Duodenal mucosa (tissue), 2 donors: Measurements from ENCODE around the gene PLEKHG1.

Source experiments
- H3K27ac ChIP-seq: one replicate; pipeline ENCODE4 v1.7.0; 2013; ENCODE audit warnings: low read depth, low read length
- H3K27me3 ChIP-seq, 2 donors: one replicate each; pipeline ENCODE4 v1.7.0; 2013; ENCODE audit warnings: low read length in 2 of 2, control low read depth in 1 of 2; ENCODE audit not compliant: insufficient read depth in 2 of 2, control insufficient read depth in 1 of 2
- H3K36me3 ChIP-seq, 2 donors: one replicate each; pipeline ENCODE4 v1.7.0; 2013; ENCODE audit warnings: low read length in 2 of 2, control low read depth in 1 of 2; ENCODE audit not compliant: insufficient read depth in 2 of 2, control insufficient read depth in 1 of 2
- H3K4me1 ChIP-seq, 2 donors: one replicate each; pipeline ENCODE4 v1.7.0; 2013; ENCODE audit warnings: low read length in 2 of 2, control low read depth in 1 of 2; ENCODE audit not compliant: insufficient read depth in 2 of 2, control insufficient read depth in 1 of 2
- H3K4me3 ChIP-seq, 2 donors: one replicate each; pipeline ENCODE4 v1.7.0; 2013; ENCODE audit warnings: low read length in 2 of 2, low read depth in 1 of 2
- H3K9ac ChIP-seq, 2 donors: one replicate each; pipeline ENCODE4 v1.7.0; 2013; ENCODE audit warnings: low read length in 2 of 2, low read depth in 1 of 2
- H3K9me3 ChIP-seq, 2 donors: one replicate each; pipeline ENCODE4 v1.7.0; 2013; ENCODE audit warnings: low read length in 2 of 2, control low read depth in 1 of 2; ENCODE audit not compliant: control insufficient read depth in 1 of 2

Gene PLEKHG1

GRCh38 chr6:150568560-150568959 is 31.1 kb upstream of the PLEKHG1 start:
- Histone ChIP-seq H3K36me3 (no peaks in the 10 kb centered on the region), H3K9ac (no peak overlapping the region), H3K9me3 (peaks cover 0 to 6% of the 10 kb centered on the region in 2 donors), H3K4me3 (no peak overlapping the region), H3K4me1 (peaks cover 0 to 9% of the 10 kb centered on the region in 2 donors), H3K27me3 (no peaks in the 10 kb centered on the region), H3K27ac (no peak overlapping the region)

- no peak overlapping the region for H3K27ac ChIP-seq
- H3K9me3 ChIP-seq = peaks cover 0 to 6% of the 10 kb centered on the region in 2 donors
- H3K9ac ChIP-seq = no peak overlapping the region
- H3K27me3 ChIP-seq = no peaks in the 10 kb centered on the region
- peaks cover 0 to 9% of the 10 kb centered on the region in 2 donors for H3K4me1 ChIP-seq
- H3K4me3 ChIP-seq = no peak overlapping the region
- H3K36me3 ChIP-seq = no peaks in the 10 kb centered on the region
Measured at GRCh38 chr6:150569161-150569560, 30.5 kb upstream of the PLEKHG1 start.

- H3K9me3 ChIP-seq = no peaks in the 10 kb centered on the region
- no peak overlapping the region for H3K27ac ChIP-seq
- H3K27me3 ChIP-seq = no peaks in the 10 kb centered on the region
- H3K4me3 ChIP-seq = no peak overlapping the region
- no peaks in the 10 kb centered on the region for H3K4me1 ChIP-seq
- H3K9ac ChIP-seq = no peak overlapping the region
- no peaks in the 10 kb centered on the region for H3K36me3 ChIP-seq
Measured at GRCh38 chr6:150573041-150573681, 26.5 kb upstream of the PLEKHG1 start.

- Histone ChIP-seq H3K36me3 (no peaks in the 10 kb centered on the region), H3K9me3 (no peaks in the 10 kb centered on the region), H3K4me1 (no peaks in the 10 kb centered on the region), H3K9ac (no peak overlapping the region), H3K27me3 (no peaks in the 10 kb centered on the region), H3K4me3 (no peak overlapping the region), H3K27ac (no peak overlapping the region)
Measured at GRCh38 chr6:150575836-150576235, 23.8 kb upstream of the PLEKHG1 start.

- Histone ChIP-seq H3K27me3 (no peaks in the 10 kb centered on the region), H3K36me3 (no peaks in the 10 kb centered on the region), H3K9ac (no peak overlapping the region), H3K4me3 (no peak overlapping the region), H3K9me3 (no peaks in the 10 kb centered on the region), H3K27ac (no peak overlapping the region), H3K4me1 (no peaks in the 10 kb centered on the region)
Measured at GRCh38 chr6:150576651-150577226, 22.9 kb upstream of the PLEKHG1 start.

- Histone ChIP-seq H3K9ac (no peak overlapping the region), H3K36me3 (no peaks in the 10 kb centered on the region), H3K27ac (no peak overlapping the region), H3K9me3 (no peaks in the 10 kb centered on the region), H3K4me3 (no peak overlapping the region), H3K27me3 (no peaks in the 10 kb centered on the region), H3K4me1 (peaks cover 2 to 15% of the 10 kb centered on the region in 2 donors)
Measured at GRCh38 chr6:150579611-150580010, 20.1 kb upstream of the PLEKHG1 start.

GRCh38 chr6:150580489-150580888 is 19.2 kb upstream of the PLEKHG1 start:
- Histone ChIP-seq H3K27ac (no peak overlapping the region), H3K27me3 (no peaks in the 10 kb centered on the region), H3K9me3 (no peaks in the 10 kb centered on the region), H3K9ac (no peak overlapping the region), H3K4me3 (no peak overlapping the region), H3K4me1 (peaks cover 6 to 18% of the 10 kb centered on the region in 2 donors), H3K36me3 (no peaks in the 10 kb centered on the region)

- H3K36me3 ChIP-seq = no peaks in the 10 kb centered on the region
- H3K9ac ChIP-seq = no peak overlapping the region
- no peak overlapping the region for H3K27ac ChIP-seq
- H3K4me1 ChIP-seq = peaks cover 6 to 18% of the 10 kb centered on the region in 2 donors
- H3K27me3 ChIP-seq = no peaks in the 10 kb centered on the region
- H3K4me3 ChIP-seq = no peak overlapping the region
- no peaks in the 10 kb centered on the region for H3K9me3 ChIP-seq
Measured at GRCh38 chr6:150584065-150584464, 15.6 kb upstream of the PLEKHG1 start.

- Histone ChIP-seq H3K36me3 (no peaks in the 10 kb centered on the region), H3K4me1 (peaks cover 6 to 18% of the 10 kb centered on the region in 2 donors), H3K4me3 (no peak overlapping the region)
Measured at GRCh38 chr6:150584596-150584995, 15.1 kb upstream of the PLEKHG1 start.

GRCh38 chr6:150586850-150587359 is 12.8 kb upstream of the PLEKHG1 start:
- Histone ChIP-seq H3K4me1 (peaks cover 19 to 37% of the 10 kb centered on the region in 2 donors), H3K27me3 (no peaks in the 10 kb centered on the region), H3K4me3 (no peak overlapping the region), H3K27ac (no peak overlapping the region), H3K36me3 (no peaks in the 10 kb centered on the region), H3K9ac (no peak overlapping the region), H3K9me3 (no peaks in the 10 kb centered on the region)

More at GRCh38 chr6:150584596-150584995, 15.1 kb upstream of the PLEKHG1 start:
- Histone ChIP-seq H3K9ac (no peak overlapping the region), H3K27ac (no peak overlapping the region), H3K9me3 (no peaks in the 10 kb centered on the region), H3K27me3 (no peaks in the 10 kb centered on the region)
